H54 (cell line): ENCODE data around the gene EBF3.

Source experiments
- DNase-seq: peaks from one replicate; pipeline ENCODE4 v3.0.0; 2011; ENCODE audit warnings: low spot score, mixed read lengths; ENCODE audit not compliant: insufficient read length
- FAIRE-seq: peaks from 3 replicates; lab custom pipeline; 2011; peaks lifted over from hg19 to GRCh38; lab: Jason Lieb, UNC
- POLR2A ChIP-seq: IDR thresholded peaks from 2 replicates; pipeline ENCODE4 v1.6.1; 2011; ENCODE audit warnings: low read depth, mild to moderate bottlenecking, low read length

Gene EBF3

GRCh38 chr10:129946859-129947258 lies 17.2 kb downstream of the EBF3 start:
- no peak for TF ChIP-seq POLR2A
- no peak for DNase-seq
- no peak for FAIRE-seq

DNA sequence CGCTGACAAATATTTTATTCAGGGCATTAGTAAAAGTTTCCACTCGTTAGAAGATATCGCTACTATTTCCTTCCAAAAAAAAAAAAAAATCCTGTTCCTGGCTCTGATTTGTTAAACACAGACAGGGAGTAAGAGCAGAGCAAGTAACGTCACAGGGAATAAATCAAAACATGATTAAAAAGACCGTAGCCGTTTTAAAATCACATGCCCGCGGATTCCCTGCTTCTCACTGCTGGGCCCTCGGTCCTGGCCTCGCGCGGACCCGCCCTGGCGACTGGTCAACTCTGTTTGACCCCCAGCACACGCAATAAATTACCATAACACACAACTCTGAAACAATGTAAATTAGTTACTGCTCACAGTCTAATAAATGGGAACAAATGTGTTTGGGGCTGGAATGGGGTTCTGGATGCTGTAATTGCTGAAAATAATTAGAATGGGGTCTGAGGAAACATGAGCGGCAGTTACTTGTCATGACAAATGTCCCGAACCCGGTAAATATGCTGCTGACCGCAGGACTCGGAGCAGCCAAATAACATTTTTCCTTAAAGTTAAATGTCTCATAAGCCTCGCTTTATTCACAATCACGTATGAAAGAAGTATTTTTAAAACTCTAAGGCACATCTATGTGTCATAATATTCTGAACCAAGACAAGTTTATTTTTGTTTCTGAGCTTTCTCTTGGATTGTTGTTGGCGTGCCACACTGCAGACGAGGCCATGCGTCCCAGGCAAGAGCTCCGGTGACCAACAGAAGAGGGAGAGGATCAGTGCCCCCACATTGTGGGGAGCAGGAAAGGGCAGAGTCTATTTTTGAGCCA lies 17.9 kb downstream of the EBF3 start:
- FAIRE-seq (no peak), DNase-seq (no peak)
- no peak for TF ChIP-seq POLR2A

GRCh38 chr10:129945526-129945925 lies 18.5 kb downstream of the EBF3 start:
- no peak for TF ChIP-seq POLR2A
- no peak for FAIRE-seq

GRCh38 chr10:129945064-129945463 lies 19.0 kb downstream of the EBF3 start:
- no peak for TF ChIP-seq POLR2A
- DNase-seq (no peak), FAIRE-seq (no peak)

More at GRCh38 chr10:129945526-129945925, 18.5 kb downstream of the EBF3 start:
- DNase-seq: no peak

GRCh38 chr10:129944456-129944855 lies 19.6 kb downstream of the EBF3 start:
- no peak for TF ChIP-seq POLR2A
- no peak for DNase-seq
- no peak for FAIRE-seq

DNA sequence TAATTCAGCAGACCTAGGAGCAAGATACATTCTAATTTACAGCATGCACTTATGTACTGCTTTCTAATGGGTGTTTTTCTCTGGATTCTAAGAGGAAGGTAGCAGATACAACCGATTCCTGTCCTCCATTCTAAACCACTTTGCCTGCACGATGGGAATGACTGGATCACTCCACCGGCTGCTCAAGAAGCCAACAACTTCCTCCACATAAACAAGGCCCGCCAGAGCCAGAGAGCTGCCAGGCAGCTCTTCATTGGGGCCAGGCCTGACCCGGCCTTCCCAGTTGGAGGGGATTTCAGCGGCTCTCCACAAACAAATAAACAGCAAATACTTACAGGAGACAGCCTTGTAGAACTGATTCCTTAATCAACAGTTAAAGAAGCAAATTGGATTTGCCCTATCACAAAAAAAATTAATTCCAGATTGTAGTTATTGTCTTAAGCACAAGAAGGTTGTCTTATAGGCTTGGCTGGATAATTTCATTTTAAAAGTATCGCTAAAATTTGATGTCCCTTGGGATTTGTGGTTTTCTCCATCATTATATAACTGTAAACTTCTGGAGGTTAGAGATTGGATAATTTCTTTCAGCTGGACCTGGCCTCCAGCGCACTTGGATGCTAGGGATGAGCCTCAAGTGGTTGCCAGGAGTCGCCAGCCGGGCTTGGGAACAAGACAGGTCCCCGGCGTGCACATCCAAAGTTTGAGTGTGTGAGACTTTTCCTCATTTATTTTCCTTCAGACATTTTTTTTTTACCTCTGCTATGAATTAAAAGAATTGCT lies 20.9 kb downstream of the EBF3 start:
- DNase-seq (no peak), FAIRE-seq (no peak)
- TF ChIP-seq POLR2A: no peak

- DNase-seq (no peak), FAIRE-seq (no peak)
- TF ChIP-seq POLR2A: no peak
These were observed 21.7 kb downstream of the EBF3 start for GRCh38 chr10:129942391-129942790.

DNA sequence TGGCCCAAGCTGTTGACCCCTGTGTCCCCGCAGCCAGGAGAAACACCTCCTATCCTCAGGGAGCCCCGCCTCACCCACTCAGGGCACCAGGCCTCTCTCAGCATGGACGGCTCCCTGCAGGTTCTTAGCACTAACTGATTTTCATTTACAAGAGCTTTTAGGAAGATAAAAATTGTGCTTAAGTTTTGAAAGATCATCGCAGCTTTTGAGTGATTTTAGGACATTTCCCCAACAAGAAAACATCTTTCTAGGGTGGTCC lies 22.1 kb downstream of the EBF3 start:
- FAIRE-seq: no peak

GRCh38 chr10:129941199-129942018 lies 22.7 kb downstream of the EBF3 start:
- DNase-seq (no peak), FAIRE-seq (no peak)
- no peak for TF ChIP-seq POLR2A

More for the DNA sequence above, 22.1 kb downstream of the EBF3 start:
- DNase-seq: no peak
- no peak for TF ChIP-seq POLR2A

GRCh38 chr10:129940617-129941198 lies 23.4 kb downstream of the EBF3 start:
- TF ChIP-seq POLR2A: no peak
- FAIRE-seq (no peak), DNase-seq (no peak)

- no peak for FAIRE-seq
- DNase-seq: no peak
- no peak for TF ChIP-seq POLR2A
These were observed 24.4 kb downstream of the EBF3 start for GRCh38 chr10:129939416-129940275.

GRCh38 chr10:129938460-129938859 lies 25.6 kb downstream of the EBF3 start:
- no peak for TF ChIP-seq POLR2A
- DNase-seq: no peak
- no peak for FAIRE-seq

DNA sequence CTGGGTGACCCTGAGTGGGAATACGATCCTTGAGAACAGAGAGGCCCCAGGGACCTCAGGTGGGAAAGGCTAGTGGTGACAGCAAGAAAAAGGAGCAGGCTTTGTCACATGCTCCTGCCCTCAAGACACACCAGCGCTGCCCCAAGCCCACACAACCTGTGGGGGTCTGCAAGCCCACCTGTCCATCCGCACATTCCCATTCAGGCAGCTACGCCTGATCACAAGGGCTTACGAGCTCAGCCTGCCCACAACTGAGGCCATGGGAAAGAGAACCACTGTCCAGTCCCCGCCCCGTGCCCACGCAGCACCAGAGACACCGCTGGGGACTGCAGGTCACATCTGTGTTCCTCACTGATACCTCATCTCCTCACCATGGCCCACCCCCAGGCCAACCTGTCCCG lies 26.7 kb downstream of the EBF3 start:
- FAIRE-seq: no peak
- no peak for DNase-seq
- TF ChIP-seq POLR2A: no peak
